GM19324 (cell line): Measurements from ENCODE around the gene ZNF283.
"Not testable (repeated sequence)": the region's sequence is repeated elsewhere in the genome, so short reads cannot be mapped to it uniquely, and the experiment has no call there.

Source experiments
- ATAC-seq: cut with Tn5 transposase; IDR thresholded peaks from one replicate; pipeline ENCODE4 v1.9.1; 2021; ENCODE audit warnings: mild to moderate bottlenecking, moderate library complexity; ENCODE audit not compliant: unreplicated experiment, low FRiP score

The ZNF283 gene

GRCh38 chr19:43798546-43799409 lies 28.3 kb upstream of the ZNF283 start:
- ATAC-seq = no peak

GRCh38 chr19:43799502-43800142 lies 27.5 kb upstream of the ZNF283 start:
- ATAC-seq = no peak

- no peak for ATAC-seq
Observed at GRCh38 chr19:43802216-43802951, 24.7 kb upstream of the ZNF283 start, which contains the start of gene LYPD5. TSS of gene LYPD5 (minus strand) at chr19:43802447. CDS start at chr19:43802380, 67 bp downstream.

- ATAC-seq = no peak
Observed at GRCh38 chr19:43804432-43804831, 22.7 kb upstream of the ZNF283 start.

- ATAC-seq = not testable (repeated sequence)
Observed at GRCh38 chr19:43806401-43806800, 20.7 kb upstream of the ZNF283 start.

GRCh38 chr19:43806848-43807247 lies 20.3 kb upstream of the ZNF283 start:
- no peak for ATAC-seq

GRCh38 chr19:43807651-43808050 lies 19.5 kb upstream of the ZNF283 start:
- no peak for ATAC-seq

GRCh38 chr19:43809762-43810696 lies 17.1 kb upstream of the ZNF283 start:
- no peak for ATAC-seq

- ATAC-seq = no peak
Observed at GRCh38 chr19:43811837-43812236, 15.3 kb upstream of the ZNF283 start.

- ATAC-seq = no peak
Observed at GRCh38 chr19:43812259-43812658, 14.9 kb upstream of the ZNF283 start.

GRCh38 chr19:43812688-43813087 lies 14.4 kb upstream of the ZNF283 start:
- no peak for ATAC-seq

GRCh38 chr19:43814663-43815352 lies 12.3 kb upstream of the ZNF283 start:
- no peak for ATAC-seq

GRCh38 chr19:43817454-43817853 lies 9.7 kb upstream of the ZNF283 start:
- not testable (repeated sequence) for ATAC-seq

GRCh38 chr19:43818500-43818899 lies 8.6 kb upstream of the ZNF283 start:
- ATAC-seq = no peak

GRCh38 chr19:43820098-43820883 lies 6.8 kb upstream of the ZNF283 start:
- ATAC-seq = no peak

GRCh38 chr19:43820884-43821215 lies 6.3 kb upstream of the ZNF283 start:
- ATAC-seq = no peak

- ATAC-seq = not testable (repeated sequence)
Observed at GRCh38 chr19:43823856-43824255, 3.3 kb upstream of the ZNF283 start.

GRCh38 chr19:43824572-43824971 lies 2.5 kb upstream of the ZNF283 start:
- not testable (repeated sequence) for ATAC-seq

GRCh38 chr19:43839139-43839538 lies 12.0 kb downstream of the ZNF283 start:
- ATAC-seq = no peak
